Bone marrow (tissue), 2 donors: ENCODE results near the gene ALDH3A1.

Experiments used
- DNase-seq, 2 donors: peaks; one replicate each; lab custom pipeline; 2025; lab: John Stamatoyannopoulos, UW

ALDH3A1 gene

GRCh38 chr17:19719355-19720209 lies 28.5 kb downstream of the ALDH3A1 start:
- DNase-seq, result no peak

- no peak for DNase-seq
Observed at GRCh38 chr17:19718613-19719354, 29.3 kb downstream of the ALDH3A1 start.

GRCh38 chr17:19718041-19718612 lies 30.0 kb downstream of the ALDH3A1 start:
- DNase-seq, result no peak

GRCh38 chr17:19717411-19717908 lies 30.6 kb downstream of the ALDH3A1 start:
- DNase-seq, result no peak

GRCh38 chr17:19717031-19717360 lies 31.1 kb downstream of the ALDH3A1 start:
- no peak for DNase-seq

- DNase-seq, result no peak
Observed at GRCh38 chr17:19716108-19717030, 31.7 kb downstream of the ALDH3A1 start, which contains the start of gene SLC47A2. Gene SLC47A2, minus strand, starts transcription at chr17:19716584. Its CDS starts 29 bp downstream, at chr17:19716555.

GRCh38 chr17:19714542-19715411 lies 33.3 kb downstream of the ALDH3A1 start:
- DNase-seq, result no peak

GRCh38 chr17:19713901-19714361 lies 34.2 kb downstream of the ALDH3A1 start:
- no peak for DNase-seq

GRCh38 chr17:19713462-19713861 lies 34.6 kb downstream of the ALDH3A1 start:
- DNase-seq, result no peak

GRCh38 chr17:19712436-19713004 lies 35.6 kb downstream of the ALDH3A1 start:
- no peak for DNase-seq

- DNase-seq, result no peak
Observed at GRCh38 chr17:19709841-19710240, 38.3 kb downstream of the ALDH3A1 start.

- no peak for DNase-seq
Observed at GRCh38 chr17:19708431-19709175, 39.5 kb downstream of the ALDH3A1 start.

GRCh38 chr17:19707728-19708221 lies 40.3 kb downstream of the ALDH3A1 start:
- DNase-seq, result no peak

- no peak for DNase-seq
Observed at GRCh38 chr17:19706791-19707727, 41.0 kb downstream of the ALDH3A1 start.

GRCh38 chr17:19705771-19706770 lies 42.0 kb downstream of the ALDH3A1 start:
- DNase-seq, result no peak

- DNase-seq, result no peak
Observed at GRCh38 chr17:19705201-19705600, 42.9 kb downstream of the ALDH3A1 start.
